ENCODE results near the gene UBE2M.

The UBE2M gene

DNA sequence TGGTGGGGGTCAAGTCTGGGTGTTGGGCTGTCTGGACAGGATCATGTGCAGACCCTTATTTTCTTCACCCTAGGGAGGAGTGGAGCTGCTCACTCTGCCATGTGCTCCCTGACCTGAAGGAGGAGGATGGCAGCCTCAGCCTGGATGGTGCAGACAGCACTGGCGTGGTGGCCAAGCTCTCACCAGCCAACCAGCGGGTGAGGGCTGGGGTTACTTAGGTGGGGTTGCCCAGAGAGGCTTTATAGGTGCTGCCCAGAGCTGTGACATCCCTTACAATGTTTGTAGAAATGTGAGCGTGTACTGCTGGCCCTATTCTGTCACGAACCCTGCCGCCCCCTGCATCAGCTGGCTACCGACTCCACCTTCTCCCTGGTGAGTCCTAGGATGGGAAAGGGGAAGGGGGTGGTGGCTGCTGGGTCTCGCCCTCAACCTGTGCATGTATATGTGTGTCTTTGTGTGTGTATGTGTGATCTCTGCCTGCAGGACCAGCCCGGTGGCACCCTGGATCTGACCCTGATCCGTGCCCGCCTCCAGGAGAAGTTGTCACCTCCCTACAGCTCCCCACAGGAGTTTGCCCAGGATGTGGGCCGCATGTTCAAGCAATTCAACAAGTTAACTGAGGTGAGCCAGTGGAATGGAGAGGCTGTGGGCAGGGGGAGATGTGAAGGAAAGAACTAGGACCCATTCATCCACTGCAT is 8.6 kb downstream of the UBE2M start:
- no peak overlapping the region for H2AK5ac ChIP-seq (ENCODE audit: low read length, severe bottlenecking)
- peaks cover 76% of the 10 kb centered on the region in 2 experiments for H3K36me3 ChIP-seq (ENCODE audit: control insufficient read depth in 1 of 2, insufficient read depth in 2 of 2, low read depth in 1 of 2, low read length in 2 of 2)
- H3K4me2 ChIP-seq (ENCODE audit: low read length, poor library complexity, severe bottlenecking): no peak overlapping the region
- H3K4me3 ChIP-seq (ENCODE audit: insufficient read depth in 1 of 2, low read depth in 1 of 2, low read length in 2 of 2): no peak overlapping the region
- H3K27me3 ChIP-seq (ENCODE audit: control insufficient read depth in 1 of 2, insufficient read depth in 1 of 2, low read length in 2 of 2): no peaks in the 10 kb centered on the region
- H3K9me3 ChIP-seq (ENCODE audit: control insufficient read depth, low read length): no peaks in the 10 kb centered on the region
- H3K79me1 ChIP-seq (replicated peaks; ENCODE audit: low read length, poor library complexity, severe bottlenecking): peaks cover 18% of the 10 kb centered on the region
- H2BK12ac ChIP-seq (ENCODE audit: low read length in 2 of 2): no peak overlapping the region
- H3K4me1 ChIP-seq (ENCODE audit: control insufficient read depth, insufficient read depth, low read depth, low read length): peaks cover 29% of the 10 kb centered on the region
- H4K8ac ChIP-seq (ENCODE audit: low read length): no peak overlapping the region
- no peak overlapping the region for H3K9ac ChIP-seq (ENCODE audit: low read length)
- no peak for DNase-seq
- H3K14ac ChIP-seq (ENCODE audit: low read length in 2 of 2): no peak overlapping the region
- no peak overlapping the region for H2BK120ac ChIP-seq (ENCODE audit: low read depth, low read length)
- no peak overlapping the region for H3K23ac ChIP-seq (ENCODE audit: low read length in 2 of 2)
- WGBS: 98% methylated on average over 8 of the region's 11 CpGs
- H3K27ac ChIP-seq (ENCODE audit: low read length, poor library complexity, severe bottlenecking): no peak overlapping the region
- H3K4ac ChIP-seq (ENCODE audit: low read depth in 1 of 2, low read length in 2 of 2): no peak overlapping the region
- H2BK5ac ChIP-seq (ENCODE audit: low read depth, low read length, poor library complexity, severe bottlenecking): no peak overlapping the region
- H2BK15ac ChIP-seq (ENCODE audit: low read depth, poor library complexity, severe bottlenecking): no peak overlapping the region
- no peak overlapping the region for H2AFZ ChIP-seq (ENCODE audit: low read depth, low read length)
- H4K91ac ChIP-seq (ENCODE audit: low read length): peak overlapping the region; percentile 10
- H3K18ac ChIP-seq (ENCODE audit: low read depth in 1 of 2, low read length in 2 of 2): no peak overlapping the region

- DNase-seq: no peak
- no peak overlapping the region for H4K8ac ChIP-seq (ENCODE audit: low read length)
- H2AFZ ChIP-seq (ENCODE audit: low read depth, low read length): no peak overlapping the region
- H2BK5ac ChIP-seq (ENCODE audit: low read depth, low read length, poor library complexity, severe bottlenecking): no peak overlapping the region
- peaks cover 25% of the 10 kb centered on the region for H3K4me1 ChIP-seq (ENCODE audit: control insufficient read depth, insufficient read depth, low read depth, low read length)
- over 99% methylated on average over 20 of the region's 20 CpGs for WGBS
- no peaks in the 10 kb centered on the region for H3K27me3 ChIP-seq (ENCODE audit: control insufficient read depth in 1 of 2, insufficient read depth in 1 of 2, low read length in 2 of 2)
- no peak overlapping the region for H2BK15ac ChIP-seq (ENCODE audit: low read depth, poor library complexity, severe bottlenecking)
- no peaks in the 10 kb centered on the region for H3K9me3 ChIP-seq (ENCODE audit: control insufficient read depth, low read length)
- no peak overlapping the region for H3K9ac ChIP-seq (ENCODE audit: low read length)
- no peak overlapping the region for H2AK5ac ChIP-seq (ENCODE audit: low read length, severe bottlenecking)
- no peak overlapping the region for H2BK12ac ChIP-seq (ENCODE audit: low read length in 2 of 2)
- H3K14ac ChIP-seq (ENCODE audit: low read length in 2 of 2): no peak overlapping the region
- H4K91ac ChIP-seq (ENCODE audit: low read length): no peak overlapping the region
- no peak overlapping the region for H3K23ac ChIP-seq (ENCODE audit: low read length in 2 of 2)
- no peak overlapping the region for H3K27ac ChIP-seq (ENCODE audit: low read length, poor library complexity, severe bottlenecking)
- no peak overlapping the region for H3K18ac ChIP-seq (ENCODE audit: low read depth in 1 of 2, low read length in 2 of 2)
- H3K79me1 ChIP-seq (replicated peaks; ENCODE audit: low read length, poor library complexity, severe bottlenecking): peaks cover 16% of the 10 kb centered on the region
- H3K4me2 ChIP-seq (ENCODE audit: low read length, poor library complexity, severe bottlenecking): no peak overlapping the region
- H3K4me3 ChIP-seq (ENCODE audit: insufficient read depth in 1 of 2, low read depth in 1 of 2, low read length in 2 of 2): no peak overlapping the region
- no peak overlapping the region for H3K4ac ChIP-seq (ENCODE audit: low read depth in 1 of 2, low read length in 2 of 2)
- H2BK120ac ChIP-seq (ENCODE audit: low read depth, low read length): no peak overlapping the region
- H3K36me3 ChIP-seq (ENCODE audit: control insufficient read depth in 1 of 2, insufficient read depth in 2 of 2, low read depth in 1 of 2, low read length in 2 of 2): peaks cover 76% of the 10 kb centered on the region in 2 experiments
Observed at GRCh38 chr19:58548859-58549663, 9.3 kb downstream of the UBE2M start.

DNA sequence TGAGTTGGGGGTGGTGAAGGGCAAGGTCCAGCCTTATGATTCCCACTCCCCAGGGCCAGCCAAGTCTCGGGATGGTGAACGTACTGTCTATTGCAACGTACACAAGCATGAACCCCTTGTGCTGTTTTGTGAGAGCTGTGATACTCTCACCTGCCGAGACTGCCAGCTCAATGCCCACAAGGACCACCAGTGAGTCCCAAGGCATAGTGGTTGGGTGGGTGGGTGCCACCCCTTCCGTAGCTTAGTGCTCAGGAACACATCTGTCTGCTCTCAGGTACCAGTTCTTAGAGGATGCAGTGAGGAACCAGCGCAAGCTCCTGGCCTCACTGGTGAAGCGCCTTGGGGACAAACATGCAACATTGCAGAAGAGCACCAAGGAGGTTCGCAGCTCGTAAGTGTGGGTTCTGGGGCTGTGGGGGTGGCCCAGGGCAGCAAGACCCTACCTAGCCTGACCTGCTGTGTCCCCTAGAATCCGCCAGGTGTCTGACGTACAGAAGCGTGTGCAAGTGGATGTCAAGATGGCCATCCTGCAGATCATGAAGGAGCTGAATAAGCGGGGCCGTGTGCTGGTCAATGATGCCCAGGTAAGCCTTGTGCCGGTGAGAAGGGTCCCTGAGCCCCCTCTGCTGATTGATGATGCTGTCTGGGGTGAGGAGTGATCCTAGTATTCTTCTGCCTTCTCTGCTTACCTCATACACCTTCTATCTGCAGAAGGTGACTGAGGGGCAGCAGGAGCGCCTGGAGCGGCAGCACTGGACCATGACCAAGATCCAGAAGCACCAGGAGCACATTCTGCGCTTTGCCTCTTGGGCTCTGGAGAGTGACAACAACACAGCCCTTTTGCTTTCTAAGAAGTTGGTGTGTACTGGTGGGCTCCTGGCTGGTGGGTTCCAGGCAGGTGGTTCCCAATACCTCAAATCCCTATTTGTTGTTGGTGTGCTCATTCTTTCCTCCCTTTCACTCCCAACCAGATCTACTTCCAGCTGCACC is 10.8 kb downstream of the UBE2M start:
- Histone ChIP-seq H3K27ac (ENCODE audit: low read length, poor library complexity, severe bottlenecking) (no peak overlapping the region), H4K8ac (ENCODE audit: low read length) (no peak overlapping the region), H3K14ac (ENCODE audit: low read length in 2 of 2) (no peak overlapping the region), H2BK12ac (ENCODE audit: low read length in 2 of 2) (no peak overlapping the region), H3K36me3 (ENCODE audit: control insufficient read depth in 1 of 2, insufficient read depth in 2 of 2, low read depth in 1 of 2, low read length in 2 of 2) (peaks cover 67 to 68% of the 10 kb centered on the region in 2 experiments), H3K23ac (ENCODE audit: low read length in 2 of 2) (no peak overlapping the region), H3K18ac (ENCODE audit: low read depth in 1 of 2, low read length in 2 of 2) (no peak overlapping the region), H3K27me3 (ENCODE audit: control insufficient read depth in 1 of 2, insufficient read depth in 1 of 2, low read length in 2 of 2) (peaks cover 0 to under 1% of the 10 kb centered on the region in 2 experiments), H3K9me3 (ENCODE audit: control insufficient read depth, low read length) (no peaks in the 10 kb centered on the region), H3K4me2 (ENCODE audit: low read length, poor library complexity, severe bottlenecking) (no peak overlapping the region), H3K9ac (ENCODE audit: low read length) (peak overlapping the region; percentile 59), H3K79me1 (replicated peaks; ENCODE audit: low read length, poor library complexity, severe bottlenecking) (peaks cover 14% of the 10 kb centered on the region), H2AK5ac (ENCODE audit: low read length, severe bottlenecking) (no peak overlapping the region), H2BK15ac (ENCODE audit: low read depth, poor library complexity, severe bottlenecking) (no peak overlapping the region), H2AFZ (ENCODE audit: low read depth, low read length) (no peak overlapping the region), H3K4me1 (ENCODE audit: control insufficient read depth, insufficient read depth, low read depth, low read length) (peaks cover 23% of the 10 kb centered on the region), H3K4me3 (ENCODE audit: insufficient read depth in 1 of 2, low read depth in 1 of 2, low read length in 2 of 2) (no peak overlapping the region), H4K91ac (ENCODE audit: low read length) (no peak overlapping the region), H2BK5ac (ENCODE audit: low read depth, low read length, poor library complexity, severe bottlenecking) (no peak overlapping the region), H2BK120ac (ENCODE audit: low read depth, low read length) (no peak overlapping the region), H3K4ac (ENCODE audit: low read depth in 1 of 2, low read length in 2 of 2) (no peak overlapping the region)
- DNase-seq: no peak
- 97% methylated on average over 17 of the region's 18 CpGs for WGBS

All from mesenchymal stem cell (in vitro differentiated cells and primary cell).